Esophagus (tissue), 2 donors: ENCODE data around the gene UHMK1. TPM values are rescaled to one million over a fixed set of nuclear protein-coding genes. Genes with fewer than 3 reads are reported as not detected.
A peak's percentile ranks its signal among the peaks of the same experiment; 100 is the strongest.
"Not testable (repeated sequence)": the region's sequence is repeated elsewhere in the genome, so short reads cannot be mapped to it uniquely, and the experiment has no call there.

Source experiments
- H3K27ac ChIP-seq, 2 donors: one replicate each; pipeline ENCODE4 v1.5.1; 2013; ENCODE audit warnings: low read depth in 2 of 2, mild to moderate bottlenecking in 2 of 2, inconsistent platforms in 1 of 2, low read length in 1 of 2, moderate library complexity in 1 of 2
- H3K27me3 ChIP-seq, 2 donors: one replicate each; pipeline ENCODE4 v1.6.1; 2013; ENCODE audit warnings: low read length in 2 of 2, control low read depth in 1 of 2, mild to moderate bottlenecking in 1 of 2; ENCODE audit not compliant: insufficient read depth in 2 of 2, control insufficient read depth in 1 of 2
- H3K36me3 ChIP-seq, 2 donors: one replicate each; pipeline ENCODE4 v1.6.1; 2013; ENCODE audit warnings: low read length in 1 of 2; ENCODE audit not compliant: control insufficient read depth in 2 of 2, insufficient read depth in 2 of 2
- H3K4me1 ChIP-seq, 2 donors: one replicate each; pipeline ENCODE4 v1.6.1; 2013; ENCODE audit warnings: low read length in 1 of 2; ENCODE audit not compliant: control insufficient read depth in 2 of 2, insufficient read depth in 2 of 2
- H3K4me3 ChIP-seq, 2 donors: one replicate each; pipeline ENCODE4 v1.5.1; 2013; ENCODE audit warnings: low read length in 2 of 2, mild to moderate bottlenecking in 2 of 2, low read depth in 1 of 2, moderate library complexity in 1 of 2
- H3K9me3 ChIP-seq, 2 donors: one replicate each; pipeline ENCODE4 v1.6.1; 2013; ENCODE audit warnings: mild to moderate bottlenecking in 2 of 2, low read depth in 1 of 2, low read length in 1 of 2, moderate library complexity in 1 of 2; ENCODE audit not compliant: control insufficient read depth in 2 of 2, insufficient read depth in 1 of 2
- WGBS, 2 donors: extraction: QIAGEN DNeasy Blood & Tissue Kit; methylation state at CpG; one replicate each; pipeline ENCODE4 v1.1.7; 2013; 5-methylcytosine and 5-hydroxymethylcytosine counted together
- polyA plus RNA-seq, 2 donors: library from polyadenylated mRNA; stranded (reverse); fragments of 200-250 nt; gene quantifications; one replicate each; pipeline ENCODE4 v1.2.3, GENCODE V29; 2013
- donor health status: healthy with polysubstance abuse.
- donor health status: Bipolar disorder and iron deficiency.

The UHMK1 gene
- polyA plus RNA-seq, 2 donors: 6.9 to 7.4 TPM

DNA sequence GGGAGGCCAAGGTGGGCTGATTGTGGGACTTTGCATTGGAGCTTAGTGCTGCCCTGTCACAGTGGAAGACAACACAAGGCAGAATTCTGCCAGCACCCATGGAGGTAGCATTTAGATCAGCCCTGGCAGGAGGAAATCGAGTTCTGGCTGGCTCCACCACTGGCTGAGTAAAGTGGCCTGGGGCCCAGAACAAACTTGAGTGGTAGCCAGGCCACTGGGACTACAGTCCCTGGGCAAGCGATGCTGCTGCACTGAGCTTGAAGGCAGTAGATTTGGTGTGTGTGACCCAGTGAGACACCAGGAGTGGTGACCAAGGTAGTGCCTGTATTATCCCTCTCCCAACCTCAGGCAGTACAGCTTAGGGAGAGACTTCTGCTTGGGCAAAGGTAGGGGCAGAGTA is 22.5 kb upstream of the UHMK1 start:
- WGBS, 2 donors: 51 to 70% methylated on average over 2 of the region's 2 CpGs
- Histone ChIP-seq H3K27me3 (no peaks in the 10 kb centered on the region), H3K4me3 (no peak overlapping the region), H3K4me1 (no peaks in the 10 kb centered on the region), H3K27ac (no peak overlapping the region), H3K36me3 (no peaks in the 10 kb centered on the region), H3K9me3 (no peaks in the 10 kb centered on the region)

DNA sequence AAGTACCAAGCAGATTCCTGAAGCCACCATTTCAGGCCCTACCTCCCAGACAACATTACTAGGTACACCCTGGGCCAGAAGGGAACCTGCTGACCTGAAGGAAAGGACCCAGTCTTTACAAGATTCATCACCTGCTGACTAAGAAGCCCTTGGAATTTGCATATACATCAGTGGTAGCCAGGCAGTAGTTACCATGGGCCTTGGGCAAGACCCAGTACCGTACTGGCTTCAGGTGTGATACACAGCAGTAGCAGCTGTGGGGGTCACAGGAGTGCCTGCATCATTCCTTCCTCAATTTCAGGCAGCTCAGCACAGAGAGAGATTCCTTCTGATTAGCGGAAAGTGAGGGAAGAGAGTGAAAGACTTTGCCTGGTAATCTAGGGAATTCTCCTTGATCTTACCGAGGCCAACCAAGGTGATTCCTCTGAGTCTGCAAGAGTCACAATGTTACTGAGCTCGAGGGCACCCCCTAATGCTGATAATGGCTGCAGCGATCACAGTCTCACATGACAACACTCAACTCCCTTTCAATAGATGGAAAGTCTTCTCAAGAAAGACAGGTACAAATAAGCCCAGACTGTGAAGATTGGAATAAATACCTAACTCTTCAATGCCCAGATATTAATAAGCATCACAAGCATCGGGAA is 22.0 kb upstream of the UHMK1 start:
- no peaks in the 10 kb centered on the region for H3K27me3 ChIP-seq
- H3K36me3 ChIP-seq: no peaks in the 10 kb centered on the region
- H3K4me1 ChIP-seq: no peaks in the 10 kb centered on the region
- H3K4me3 ChIP-seq: no peak overlapping the region
- no peak overlapping the region for H3K27ac ChIP-seq
- no peaks in the 10 kb centered on the region for H3K9me3 ChIP-seq
- WGBS, 2 donors: 66 to 74% methylated on average over 6 of the region's 6 CpGs

DNA sequence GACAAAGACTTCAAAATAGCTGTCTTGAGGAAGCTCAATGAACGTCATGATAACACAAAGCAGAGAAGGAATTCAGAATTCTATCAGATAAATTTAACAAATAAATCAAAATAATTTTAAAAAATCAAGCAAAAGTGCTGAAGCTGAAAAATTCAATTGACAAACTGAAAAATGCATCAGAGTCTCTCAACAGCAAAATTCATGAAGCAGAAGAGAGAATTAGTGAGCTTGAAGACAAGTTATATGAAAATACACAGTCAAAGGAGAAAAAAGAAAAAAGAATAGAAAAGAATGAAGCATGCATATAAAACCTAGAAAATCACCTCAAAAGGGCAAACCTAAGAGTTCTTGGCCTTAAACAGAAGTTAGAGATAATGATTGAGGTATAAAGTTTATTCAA is 21.0 kb upstream of the UHMK1 start:
- no peaks in the 10 kb centered on the region for H3K4me1 ChIP-seq
- H3K4me3 ChIP-seq: no peak overlapping the region
- 76 to 91% methylated on average over 1 of the region's 1 CpG for WGBS, 2 donors
- no peak overlapping the region for H3K27ac ChIP-seq
- H3K9me3 ChIP-seq: no peaks in the 10 kb centered on the region
- no peaks in the 10 kb centered on the region for H3K36me3 ChIP-seq
- no peaks in the 10 kb centered on the region for H3K27me3 ChIP-seq

DNA sequence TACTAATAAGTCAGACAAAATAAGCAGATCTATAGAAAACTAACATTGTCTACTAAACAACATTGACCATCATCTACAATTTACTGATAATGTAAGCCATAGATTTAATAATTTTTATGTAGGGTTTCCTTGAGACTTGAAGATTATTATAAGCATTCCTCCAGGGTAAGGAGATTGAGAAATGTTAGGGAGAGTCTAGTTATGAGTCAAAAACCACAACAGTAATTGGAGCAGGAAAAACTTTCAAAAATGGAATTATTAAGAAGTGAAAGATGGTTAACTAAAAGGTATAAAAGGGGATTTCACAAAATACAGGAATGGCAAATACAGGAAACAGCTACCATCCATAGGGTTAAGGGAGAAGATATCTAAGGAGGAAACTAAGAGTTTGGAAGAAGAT is 12.4 kb upstream of the UHMK1 start:
- Histone ChIP-seq H3K36me3 (no peaks in the 10 kb centered on the region), H3K9me3 (no peaks in the 10 kb centered on the region), H3K27me3 (no peaks in the 10 kb centered on the region), H3K27ac (no peak overlapping the region), H3K4me1 (no peaks in the 10 kb centered on the region), H3K4me3 (no peak overlapping the region)

DNA sequence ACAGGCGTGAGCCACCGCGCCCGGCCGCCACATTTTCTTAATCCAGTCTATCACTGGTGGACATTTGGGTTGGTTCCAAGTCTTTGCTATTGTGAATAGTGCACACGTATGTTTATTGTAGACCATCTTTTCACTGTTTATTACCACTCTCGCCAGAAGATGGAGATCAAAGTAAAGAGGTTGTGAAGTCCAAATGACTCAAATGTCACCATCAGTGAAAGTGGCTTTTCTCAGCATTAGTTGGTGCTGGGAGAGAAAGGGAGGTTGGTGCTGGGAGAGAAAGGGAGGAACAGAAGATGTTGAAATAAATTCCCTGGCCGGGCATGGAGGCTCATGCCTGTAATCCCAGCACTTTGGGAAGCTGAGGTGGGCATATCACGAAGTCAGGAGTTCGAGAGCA is 10.4 kb upstream of the UHMK1 start:
- Histone ChIP-seq H3K27ac (no peak overlapping the region), H3K36me3 (no peaks in the 10 kb centered on the region), H3K4me1 (no peaks in the 10 kb centered on the region), H3K4me3 (no peak overlapping the region), H3K9me3 (no peaks in the 10 kb centered on the region), H3K27me3 (no peaks in the 10 kb centered on the region)
- WGBS, 2 donors: 86 to 88% methylated on average over 10 of the region's 10 CpGs

DNA sequence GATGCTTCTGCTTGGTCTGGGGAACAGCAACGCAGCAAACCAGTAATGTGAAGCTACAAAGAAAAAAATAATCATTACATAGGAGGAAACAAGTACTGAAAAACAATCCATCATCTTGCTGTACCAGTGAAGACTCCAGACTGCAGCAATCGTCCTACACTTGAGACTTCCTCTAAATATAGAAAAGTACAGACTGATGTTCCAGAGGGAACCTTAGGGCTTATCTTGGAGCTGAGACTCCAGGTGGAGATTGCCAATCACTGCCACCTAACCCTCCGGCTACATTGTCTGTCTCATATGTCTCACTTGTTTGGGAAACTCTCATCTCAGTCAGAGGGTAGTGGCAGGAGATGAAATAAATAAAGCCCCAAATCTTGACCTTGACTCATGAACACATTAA is 9.4 kb upstream of the UHMK1 start:
- Histone ChIP-seq H3K27ac (no peak overlapping the region), H3K9me3 (no peaks in the 10 kb centered on the region), H3K4me3 (no peak overlapping the region), H3K4me1 (no peaks in the 10 kb centered on the region), H3K36me3 (no peaks in the 10 kb centered on the region), H3K27me3 (no peaks in the 10 kb centered on the region)
- 59 to 68% methylated on average over 3 of the region's 3 CpGs for WGBS, 2 donors

DNA sequence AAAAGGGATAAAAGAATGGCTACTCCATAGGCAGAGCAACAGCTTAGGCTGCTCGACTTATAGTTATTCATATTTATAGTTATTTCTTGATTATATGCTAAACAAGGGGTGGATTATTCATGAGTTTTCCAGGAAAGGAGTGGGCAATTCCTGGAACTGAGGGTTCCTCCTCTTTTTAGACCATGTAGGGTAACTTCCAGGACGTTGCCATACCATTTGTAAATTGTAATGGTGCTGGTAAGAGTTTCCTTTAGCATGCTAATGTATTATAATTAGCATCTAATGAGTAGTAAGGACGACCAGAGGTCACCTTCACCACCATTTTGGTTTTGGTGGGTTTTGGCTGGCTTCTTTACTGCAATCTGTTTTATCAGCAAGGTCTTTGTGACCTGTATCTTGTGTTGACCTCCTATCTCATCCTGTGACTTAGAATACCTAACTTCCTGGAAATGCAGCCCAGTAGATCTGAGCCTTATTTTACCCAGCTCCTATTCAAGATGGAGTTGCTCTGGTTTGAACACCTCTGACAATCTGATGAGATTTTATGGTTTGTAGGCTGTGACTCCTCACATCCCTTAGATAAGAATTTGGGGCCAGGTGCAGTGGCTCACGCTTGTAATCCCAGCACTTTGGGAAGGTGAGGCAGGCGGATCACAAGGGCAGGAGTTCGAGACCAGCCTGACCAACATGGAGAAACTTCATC is 1.9 kb upstream of the UHMK1 start:
- not testable (repeated sequence) for H3K27ac ChIP-seq

DNA sequence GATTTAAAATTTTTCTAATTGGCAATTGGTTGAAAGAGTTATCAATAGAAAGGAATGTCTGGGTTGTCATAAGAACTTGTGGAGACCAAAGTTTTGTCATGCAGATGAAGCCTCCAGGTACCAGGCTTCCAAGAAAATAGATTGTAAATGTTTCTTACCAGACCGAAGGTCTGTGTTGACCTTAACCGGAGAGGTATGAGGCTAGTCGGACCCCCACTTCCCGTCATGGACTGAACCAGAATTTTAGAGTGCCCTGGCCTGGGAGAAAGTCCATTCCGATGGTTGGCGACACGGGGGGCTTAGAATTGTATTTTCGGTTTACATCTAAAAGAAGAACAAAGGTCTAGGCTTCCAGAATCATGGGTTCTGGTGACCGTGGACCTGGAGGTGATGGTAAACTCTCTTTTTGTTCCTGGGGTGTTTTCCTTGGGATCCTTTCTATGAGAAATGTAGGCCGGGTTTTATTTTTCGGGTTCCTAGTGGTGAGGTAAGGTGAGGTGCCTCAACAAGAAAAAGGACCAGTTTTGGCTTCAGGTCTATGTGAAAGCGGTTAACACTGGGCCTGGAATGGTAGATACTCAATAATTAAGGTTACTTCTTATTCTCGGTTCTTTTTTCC is 405 bp upstream of the UHMK1 start:
- Histone ChIP-seq H3K36me3 (peaks cover 4 to 6% of the 10 kb centered on the region in 2 donors), H3K4me3 (peak overlapping the region; percentile 94 to 100), H3K9me3 (no peaks in the 10 kb centered on the region), H3K27me3 (no peaks in the 10 kb centered on the region), H3K4me1 (peaks cover 0 to 3% of the 10 kb centered on the region in 2 donors), H3K27ac (peak overlapping the region; percentile 97 to 98)
- WGBS, 2 donors: 50 to 58% methylated on average over 13 of the region's 13 CpGs

More for the DNA sequence above, 1.9 kb upstream of the UHMK1 start:
- H3K4me1 ChIP-seq, H3K27me3 ChIP-seq, H3K36me3 ChIP-seq, H3K4me3 ChIP-seq, H3K9me3 ChIP-seq: not testable (repeated sequence)
- WGBS, 2 donors: 84 to 85% methylated on average over 6 of the region's 6 CpGs

DNA sequence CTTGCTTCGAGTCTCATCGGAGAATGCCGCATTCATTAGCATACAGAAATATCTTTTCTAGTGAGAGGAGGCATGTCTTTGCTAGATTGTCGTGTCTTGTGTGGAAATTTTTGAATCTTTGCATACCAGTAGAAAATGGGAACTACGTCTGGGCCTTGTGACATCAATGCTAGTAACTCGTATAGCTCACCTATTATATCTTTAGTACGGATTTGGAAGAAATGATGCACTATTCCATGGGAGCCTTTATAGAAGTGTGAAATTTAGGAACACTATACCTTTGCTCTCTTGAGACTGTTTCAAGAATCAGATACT is 835 bp downstream of the UHMK1 start:
- peak overlapping the region; percentile 97 to 98 for H3K27ac ChIP-seq
- no peaks in the 10 kb centered on the region for H3K9me3 ChIP-seq
- peaks cover 0 to 3% of the 10 kb centered on the region in 2 donors for H3K4me1 ChIP-seq
- H3K27me3 ChIP-seq: no peaks in the 10 kb centered on the region
- 0 to 1% methylated on average over 7 of the region's 7 CpGs for WGBS, 2 donors
- H3K4me3 ChIP-seq: peak overlapping the region; percentile 94 to 100
- peaks cover 4 to 6% of the 10 kb centered on the region in 2 donors for H3K36me3 ChIP-seq

DNA sequence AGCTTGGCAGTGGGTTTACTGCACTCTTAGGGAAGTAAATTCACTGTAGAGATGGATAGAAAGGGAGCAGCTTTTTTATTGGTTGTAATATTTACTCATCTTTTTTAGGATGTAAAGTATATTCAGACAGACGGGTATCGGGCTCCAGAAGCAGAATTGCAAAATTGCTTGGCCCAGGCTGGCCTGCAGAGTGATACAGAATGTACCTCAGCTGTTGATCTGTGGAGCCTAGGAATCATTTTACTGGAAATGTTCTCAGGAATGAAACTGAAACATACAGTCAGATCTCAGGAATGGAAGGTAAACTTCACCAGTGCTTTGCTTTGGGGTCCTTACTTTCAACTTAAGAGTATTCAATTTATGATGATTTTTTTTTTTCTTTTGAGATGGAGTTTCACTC is 3.2 kb downstream of the UHMK1 start:
- WGBS, 2 donors: 68 to 76% methylated on average over 2 of the region's 2 CpGs
- Histone ChIP-seq H3K27me3 (no peaks in the 10 kb centered on the region), H3K27ac (no peak overlapping the region), H3K4me1 (peaks cover 0 to 3% of the 10 kb centered on the region in 2 donors), H3K4me3 (no peak overlapping the region), H3K9me3 (no peaks in the 10 kb centered on the region), H3K36me3 (peaks cover 4 to 9% of the 10 kb centered on the region in 2 donors)
